ENCODE measurements around the gene AP1M1. TPM values are rescaled to one million over a fixed set of nuclear protein-coding genes. Genes with fewer than 3 reads are reported as not detected.

AP1M1 gene
- total and polyA plus RNA-seq, 4 donors = 31.2 to 85.7 (median 54.2) TPM

- 61 to 65% methylated on average over 9 of the region's 9 CpGs for WGBS, 2 donors
- no peaks in the 10 kb centered on the region for H3K9me3 ChIP-seq (ENCODE audit: control insufficient read depth in 4 of 4, insufficient read depth in 3 of 4, low read length in 3 of 4)
- no peak overlapping the region for H3K9ac ChIP-seq (ENCODE audit: insufficient read depth in 1 of 2, low read length in 2 of 2)
- H3K4me1 ChIP-seq (ENCODE audit: control insufficient read depth in 5 of 5, insufficient read depth in 5 of 5, low read length in 5 of 5) = peaks cover 0 to 26% (median 14%) of the 10 kb centered on the region in 5 donors
- H3K4me3 ChIP-seq = no peak overlapping the region
- no peak overlapping the region for H3K27ac ChIP-seq (ENCODE audit: low read depth in 1 of 2, low read length in 1 of 2)
- no peak for DNase-seq
- no peaks in the 10 kb centered on the region for H3K36me3 ChIP-seq (ENCODE audit: control insufficient read depth in 4 of 4, insufficient read depth in 4 of 4, low read length in 4 of 4)
- TF ChIP-seq CTCF (IDR thresholded peaks at IDR 0.05; ENCODE audit: control extremely low read depth, extremely low read depth) = no peak
- no peak for ATAC-seq (ENCODE audit: insufficient read depth, low FRiP score)
- H3K27me3 ChIP-seq (ENCODE audit: control insufficient read depth in 3 of 3, insufficient read depth in 3 of 3, low read length in 2 of 3) = no peaks in the 10 kb centered on the region
Measured at GRCh38 chr19:16288544-16288943, 90.8 kb downstream of the AP1M1 start.

- ATAC-seq (ENCODE audit: insufficient read depth, low FRiP score) = no peak
- Histone ChIP-seq H3K9ac (ENCODE audit: insufficient read depth in 1 of 2, low read length in 2 of 2) (no peak overlapping the region), H3K9me3 (ENCODE audit: control insufficient read depth in 4 of 4, insufficient read depth in 3 of 4, low read length in 3 of 4) (no peaks in the 10 kb centered on the region), H3K4me1 (ENCODE audit: control insufficient read depth in 5 of 5, insufficient read depth in 5 of 5, low read length in 5 of 5) (peaks cover 5 to 27% (median 12%) of the 10 kb centered on the region in 5 donors), H3K27ac (ENCODE audit: low read depth in 1 of 2, low read length in 1 of 2) (no peak overlapping the region), H3K36me3 (ENCODE audit: control insufficient read depth in 4 of 4, insufficient read depth in 4 of 4, low read length in 4 of 4) (no peaks in the 10 kb centered on the region), H3K4me3 (no peak overlapping the region), H3K27me3 (ENCODE audit: control insufficient read depth in 3 of 3, insufficient read depth in 3 of 3, low read length in 2 of 3) (no peaks in the 10 kb centered on the region)
- no peak for TF ChIP-seq CTCF (IDR thresholded peaks at IDR 0.05; ENCODE audit: control extremely low read depth, extremely low read depth)
- 71 to 82% methylated on average over 7 of the region's 7 CpGs for WGBS, 2 donors
- no peak for DNase-seq
Measured at GRCh38 chr19:16289594-16289993, 91.9 kb downstream of the AP1M1 start.

DNA sequence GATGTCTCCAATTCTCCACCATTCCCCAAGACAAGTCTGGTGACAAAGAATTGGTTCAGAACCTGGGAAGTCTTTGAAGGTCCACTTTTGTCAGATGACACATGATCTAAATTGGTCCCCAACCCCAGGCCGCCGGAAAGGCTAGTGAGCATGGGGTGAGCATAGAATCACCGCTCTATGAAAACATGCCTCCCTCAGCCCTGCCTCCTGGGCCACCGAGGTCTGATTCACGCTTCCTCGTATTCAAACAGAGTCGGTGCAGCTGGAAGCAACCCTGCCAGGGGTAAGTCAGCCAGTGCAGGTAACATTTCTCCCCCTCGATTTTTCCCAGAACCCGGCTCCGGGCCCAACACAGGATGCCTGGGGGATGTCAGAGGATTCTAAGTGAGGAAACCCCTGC is 93.0 kb downstream of the AP1M1 start:
- Histone ChIP-seq H3K9ac (ENCODE audit: insufficient read depth in 1 of 2, low read length in 2 of 2) (no peak overlapping the region), H3K36me3 (ENCODE audit: control insufficient read depth in 4 of 4, insufficient read depth in 4 of 4, low read length in 4 of 4) (no peaks in the 10 kb centered on the region), H3K27me3 (ENCODE audit: control insufficient read depth in 3 of 3, insufficient read depth in 3 of 3, low read length in 2 of 3) (no peaks in the 10 kb centered on the region), H3K27ac (ENCODE audit: low read depth in 1 of 2, low read length in 1 of 2) (peak overlapping the region in 1 of 2 donors; percentile 29), H3K4me3 (no peak overlapping the region), H3K9me3 (ENCODE audit: control insufficient read depth in 4 of 4, insufficient read depth in 3 of 4, low read length in 3 of 4) (no peaks in the 10 kb centered on the region), H3K4me1 (ENCODE audit: control insufficient read depth in 5 of 5, insufficient read depth in 5 of 5, low read length in 5 of 5) (peaks cover 5 to 27% (median 12%) of the 10 kb centered on the region in 5 donors)
- 78 to 88% methylated on average over 10 of the region's 10 CpGs for WGBS, 2 donors
- DNase-seq (no peak), ATAC-seq (ENCODE audit: insufficient read depth, low FRiP score) (no peak)
- TF ChIP-seq CTCF (IDR thresholded peaks at IDR 0.05; ENCODE audit: control extremely low read depth, extremely low read depth) = no peak

Measured in lung (tissue), 12 donors.